GM18861 (cell line): Measurements from ENCODE around the gene MITF.

ENCODE experiments used
- ATAC-seq: cut with Tn5 transposase; IDR thresholded peaks from one replicate; pipeline ENCODE4 v1.9.1; 2021; ENCODE audit not compliant: unreplicated experiment

The MITF gene

GRCh38 chr3:69753179-69753775, 14.0 kb downstream of the MITF start:
- no peak for ATAC-seq

- ATAC-seq, result no peak
These were observed 16.5 kb downstream of the MITF start for GRCh38 chr3:69755795-69756194.

- peak; percentile 60 for ATAC-seq
These were observed 22.9 kb downstream of the MITF start for GRCh38 chr3:69761896-69762767.

- no peak for ATAC-seq
These were observed 23.5 kb downstream of the MITF start for GRCh38 chr3:69762768-69763229.

GRCh38 chr3:69763458-69763857, 24.2 kb downstream of the MITF start:
- no peak for ATAC-seq

- ATAC-seq, result peak; percentile 71
These were observed 25.0 kb downstream of the MITF start for GRCh38 chr3:69764121-69764741.

- no peak for ATAC-seq
These were observed 25.6 kb downstream of the MITF start for GRCh38 chr3:69764861-69765260.

- ATAC-seq, result no peak
These were observed 27.4 kb downstream of the MITF start for GRCh38 chr3:69766638-69767037.

- ATAC-seq, result no peak
These were observed 28.3 kb downstream of the MITF start for GRCh38 chr3:69767571-69767970.

- no peak for ATAC-seq
These were observed 29.2 kb downstream of the MITF start for GRCh38 chr3:69768438-69768837.

- ATAC-seq, result no peak
These were observed 31.0 kb downstream of the MITF start for GRCh38 chr3:69770219-69770618.

- ATAC-seq, result no peak
These were observed 31.8 kb downstream of the MITF start for GRCh38 chr3:69770976-69771634.

- ATAC-seq, result no peak
These were observed 33.0 kb downstream of the MITF start for GRCh38 chr3:69772152-69772867.

GRCh38 chr3:69774029-69774428, 34.8 kb downstream of the MITF start:
- ATAC-seq, result no peak

- no peak for ATAC-seq
These were observed 36.5 kb downstream of the MITF start for GRCh38 chr3:69775751-69776150.

- ATAC-seq, result no peak
These were observed 37.0 kb downstream of the MITF start for GRCh38 chr3:69776289-69776688.

- ATAC-seq, result no peak
These were observed 37.8 kb downstream of the MITF start for GRCh38 chr3:69776920-69777581.

- no peak for ATAC-seq
These were observed 38.3 kb downstream of the MITF start for GRCh38 chr3:69777582-69777967.

- ATAC-seq, result no peak
These were observed 42.3 kb downstream of the MITF start for GRCh38 chr3:69781593-69781992.

GRCh38 chr3:69784954-69785514, 45.8 kb downstream of the MITF start:
- no peak for ATAC-seq
